Prostate gland (tissue), 2 donors: ENCODE measurements around the gene PLXDC1. TPM values are rescaled to one million over a fixed set of nuclear protein-coding genes. Genes with fewer than 3 reads are reported as not detected.
"Not testable (repeated sequence)": the region's sequence is repeated elsewhere in the genome, so short reads cannot be mapped to it uniquely, and the experiment has no call there.

Source experiments
- DNase-seq: peaks from one replicate; pipeline ENCODE4 v3.0.0-alpha.2; 2019; ENCODE audit warnings: low spot score
- H3K27ac ChIP-seq, 2 donors: fragments of 200-600 bp; sonication (generic); 2 replicates each; pipeline ENCODE4 v1.5.1; 2017 to 2019
- H3K27me3 ChIP-seq: fragments of 200-600 bp; sonication (generic); replicated peaks from 2 replicates; pipeline ENCODE4 v1.5.1; 2019; ENCODE audit not compliant: insufficient read depth
- H3K36me3 ChIP-seq, 2 donors: fragments of 200-600 bp; sonication (generic); 1 replicate in 1 of 2; 2 replicates in 1 of 2; pipeline versions ENCODE4 v1.5.1 to v1.8.1; 2017 to 2019
- H3K4me1 ChIP-seq: fragments of 200-600 bp; sonication (generic); replicated peaks from 2 replicates; pipeline ENCODE4 v1.5.1; 2019
- H3K4me3 ChIP-seq, 2 donors: fragments of 200-600 bp; sonication (generic); 2 replicates each; pipeline ENCODE4 v1.5.1; 2017 to 2019
- H3K9me3 ChIP-seq: fragments of 200-600 bp; sonication (generic); 2 replicates; pipeline ENCODE4 v1.5.1; 2017
- CTCF ChIP-seq, 4 experiments: fragments of 200-600 bp in 2 of 4; fragments of 450-650 bp in 2 of 4; sonication (generic) in 2 of 4; IDR thresholded peaks; 1 replicate in 3 of 4; 2 replicates in 1 of 4; pipeline ENCODE4 v1.5.1; 2016 to 2019; ENCODE audit warnings: antibody characterized with exemption in 4 of 4, mild to moderate bottlenecking in 2 of 4, moderate library complexity in 2 of 4
- POLR2A ChIP-seq: fragments of 450-650 bp; IDR thresholded peaks from one replicate; pipeline ENCODE4 v1.6.1; 2016; ENCODE audit warnings: antibody characterized with exemption, mild to moderate bottlenecking
- POLR2AphosphoS5 ChIP-seq: sonication (generic); formaldehyde crosslinking; IDR thresholded peaks from one replicate; pipeline ENCODE4 v1.6.1; 2017; ENCODE audit warnings: antibody characterized with exemption
- WGBS: methylation state at CpG from one replicate; pipeline ENCODE4 v1.1.5; 2018; 5-methylcytosine and 5-hydroxymethylcytosine counted together
- intact Hi-C: fragments of 100-400 bp; cut with DNase I; formaldehyde crosslinking; loops from one replicate; pipeline ENCODE4 v1.14.2; 2022
- total RNA-seq, 2 donors: library from RNA; depleted of rRNA; stranded (reverse); fragments of >200 nt; gene quantifications; one replicate each; pipeline ENCODE4 v1.1.0, GENCODE V29; 2016

Gene PLXDC1
- total RNA-seq, 2 donors from 2014 or later = 3.9 to 5.4 TPM

- no peak for DNase-seq
- intact Hi-C loops = no loop called here
- TF ChIP-seq CTCF (IDR thresholded peaks at IDR 0.05) = no peak
- no peak for TF ChIP-seq POLR2AphosphoS5
- TF ChIP-seq POLR2A = no peak
- no peaks in the 10 kb centered on the region for H3K36me3 ChIP-seq
- no peaks in the 10 kb centered on the region for H3K9me3 ChIP-seq
- H3K4me1 ChIP-seq = no peaks in the 10 kb centered on the region
- H3K4me3 ChIP-seq = no peak overlapping the region
- WGBS = 64% methylated on average over 6 of the region's 6 CpGs
- no peaks in the 10 kb centered on the region for H3K27me3 ChIP-seq
- no peak overlapping the region for H3K27ac ChIP-seq
Measured at GRCh38 chr17:39126436-39126835, 25.0 kb downstream of the PLXDC1 start.

- WGBS = 99% methylated on average over 2 of the region's 2 CpGs
- no peaks in the 10 kb centered on the region for H3K27me3 ChIP-seq
- intact Hi-C loops = no loop called here
- H3K4me1 ChIP-seq = no peaks in the 10 kb centered on the region
- no peak overlapping the region for H3K4me3 ChIP-seq
- no peak overlapping the region for H3K27ac ChIP-seq
- no peak for DNase-seq
- no peaks in the 10 kb centered on the region for H3K36me3 ChIP-seq
- H3K9me3 ChIP-seq = no peaks in the 10 kb centered on the region
- TF ChIP-seq POLR2AphosphoS5 (no peak), CTCF (IDR thresholded peaks at IDR 0.05) (no peak), POLR2A (no peak)
Measured at GRCh38 chr17:39125143-39125875, 26.1 kb downstream of the PLXDC1 start.

DNA sequence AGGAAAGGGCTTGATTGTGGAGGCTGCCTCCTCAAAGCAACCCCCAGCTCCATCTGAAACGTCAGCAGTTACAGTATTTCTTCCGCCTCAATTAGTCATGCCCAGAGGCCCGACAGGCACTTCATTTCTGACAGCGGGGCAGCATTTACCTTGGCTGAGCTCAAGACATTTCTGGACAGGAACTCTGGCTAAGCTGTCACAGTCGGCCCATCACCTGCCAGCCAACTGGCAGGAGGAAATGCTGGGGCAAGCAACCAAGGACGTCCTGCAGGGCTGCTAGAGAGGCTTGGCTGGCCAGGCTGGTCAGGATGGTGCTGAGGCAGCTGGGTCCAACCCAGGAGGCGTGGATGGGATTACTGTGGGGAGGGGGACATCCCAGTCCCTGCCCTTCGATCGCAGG, 27.8 kb downstream of the PLXDC1 start:
- H3K27me3 ChIP-seq = no peaks in the 10 kb centered on the region
- no peaks in the 10 kb centered on the region for H3K9me3 ChIP-seq
- 65% methylated on average over 9 of the region's 9 CpGs for WGBS
- H3K36me3 ChIP-seq = no peaks in the 10 kb centered on the region
- no peak overlapping the region for H3K27ac ChIP-seq
- intact Hi-C loops = no loop called here
- no peaks in the 10 kb centered on the region for H3K4me1 ChIP-seq
- peak; percentile 62 for DNase-seq
- TF ChIP-seq POLR2A = no peak
- TF ChIP-seq POLR2AphosphoS5 = peak; percentile 69
- peak in 1 of 4 experiments; percentile 19 for TF ChIP-seq CTCF (IDR thresholded peaks at IDR 0.05)
- no peak overlapping the region for H3K4me3 ChIP-seq

DNA sequence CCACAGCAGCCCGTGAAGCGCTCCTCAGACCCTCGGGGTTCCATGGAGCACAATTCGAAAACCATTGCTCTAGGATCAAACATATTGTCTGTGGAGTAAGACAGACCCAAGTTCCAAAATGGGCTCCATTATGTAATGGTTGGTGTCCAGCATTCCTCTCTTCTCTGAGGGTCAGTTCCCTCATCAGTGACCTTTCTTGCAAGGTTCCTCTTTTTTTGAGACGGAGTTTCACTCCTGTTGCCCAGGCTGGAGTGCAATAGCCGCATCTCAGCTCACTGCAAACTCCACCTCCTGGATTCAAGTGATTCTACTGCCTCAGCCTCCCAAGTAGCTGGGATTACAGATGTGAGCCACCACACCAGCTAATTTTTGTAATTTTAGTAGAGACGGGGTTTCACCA, 28.4 kb downstream of the PLXDC1 start:
- no peaks in the 10 kb centered on the region for H3K36me3 ChIP-seq
- no peaks in the 10 kb centered on the region for H3K9me3 ChIP-seq
- TF ChIP-seq POLR2A (no peak), CTCF (IDR thresholded peaks at IDR 0.05) (no peak), POLR2AphosphoS5 (no peak)
- no peaks in the 10 kb centered on the region for H3K4me1 ChIP-seq
- H3K27me3 ChIP-seq = no peaks in the 10 kb centered on the region
- DNase-seq = no peak
- H3K4me3 ChIP-seq = no peak overlapping the region
- WGBS = 91% methylated on average over 7 of the region's 7 CpGs
- intact Hi-C loops = no loop called here
- no peak overlapping the region for H3K27ac ChIP-seq

- not testable (repeated sequence) for H3K9me3 ChIP-seq
Measured at GRCh38 chr17:39121919-39122318, 29.5 kb downstream of the PLXDC1 start.

More at GRCh38 chr17:39121919-39122318, 29.5 kb downstream of the PLXDC1 start:
- H3K4me1 ChIP-seq, H3K27ac ChIP-seq, H3K36me3 ChIP-seq, intact Hi-C loops, H3K27me3 ChIP-seq, DNase-seq, H3K4me3 ChIP-seq: not testable (repeated sequence)
- WGBS = 99% methylated on average over 10 of the region's 10 CpGs
